Activated B cell treated with CpG ODN at 0.5 μM for 24 hours (primary cell): ENCODE measurements around the gene OXSM. TPM values are rescaled to one million over a fixed set of nuclear protein-coding genes. Genes with fewer than 3 reads are reported as not detected.

Experiments
- ATAC-seq: fragments of 200-7000 bp; cut with Tn5 transposase; one replicate; pipeline ENCODE4 v1.10.0; 2021; ENCODE audit warnings: low read depth, mild to moderate bottlenecking, moderate library complexity
- CTCF ChIA-PET: fragments of 350-600 bp; sonication (Branson Sonifier 250); formaldehyde crosslinking; loops from one replicate; lab custom pipeline; 2021; ENCODE audit warnings: antibody characterized with exemption; lab: Charles Lee
- POLR2A ChIA-PET: fragments of 350-600 bp; sonication (Branson Sonifier 250); formaldehyde crosslinking; loops from one replicate; lab custom pipeline; 2021; ENCODE audit warnings: antibody characterized with exemption; lab: Charles Lee
- DNase-seq: peaks from one replicate; pipeline ENCODE4 v3.0.0; 2022
- H3K27ac Mint-ChIP-seq: one replicate; pipeline ENCODE4 v1.8.0; 2020; ENCODE audit warnings: mixed read lengths
- H3K27me3 Mint-ChIP-seq: one replicate; pipeline ENCODE4 v1.8.0; 2021; ENCODE audit warnings: mixed read lengths
- H3K36me3 Mint-ChIP-seq: one replicate; pipeline ENCODE4 v1.8.0; 2021; ENCODE audit warnings: low read depth, mixed read lengths
- H3K4me1 Mint-ChIP-seq: one replicate; pipeline ENCODE4 v1.8.0; 2021; ENCODE audit warnings: mixed read lengths
- H3K4me3 Mint-ChIP-seq: one replicate; pipeline ENCODE4 v1.8.0; 2020; ENCODE audit warnings: mild to moderate bottlenecking, mixed read lengths
- H3K9me3 Mint-ChIP-seq: one replicate; pipeline ENCODE4 v1.8.0; 2020; ENCODE audit warnings: mixed read lengths
- CTCF ChIP-seq: fragments of 200-600 bp; IDR thresholded peaks from one replicate; pipeline ENCODE4 v1.8.0; 2022; ENCODE audit warnings: antibody characterized with exemption, mild to moderate bottlenecking
- intact Hi-C: fragments of 100-400 bp; cut with micrococcal nuclease; formaldehyde crosslinking; loops from one replicate; pipeline ENCODE4 v1.15.1; 2024
- total RNA-seq: library from RNA; stranded (reverse); gene quantifications from 2 replicates; pipeline ENCODE4 v1.2.3, GENCODE V29; 2022

Gene OXSM
- total RNA-seq, 1 donor from 2014 or later: 12.6 TPM

DNA sequence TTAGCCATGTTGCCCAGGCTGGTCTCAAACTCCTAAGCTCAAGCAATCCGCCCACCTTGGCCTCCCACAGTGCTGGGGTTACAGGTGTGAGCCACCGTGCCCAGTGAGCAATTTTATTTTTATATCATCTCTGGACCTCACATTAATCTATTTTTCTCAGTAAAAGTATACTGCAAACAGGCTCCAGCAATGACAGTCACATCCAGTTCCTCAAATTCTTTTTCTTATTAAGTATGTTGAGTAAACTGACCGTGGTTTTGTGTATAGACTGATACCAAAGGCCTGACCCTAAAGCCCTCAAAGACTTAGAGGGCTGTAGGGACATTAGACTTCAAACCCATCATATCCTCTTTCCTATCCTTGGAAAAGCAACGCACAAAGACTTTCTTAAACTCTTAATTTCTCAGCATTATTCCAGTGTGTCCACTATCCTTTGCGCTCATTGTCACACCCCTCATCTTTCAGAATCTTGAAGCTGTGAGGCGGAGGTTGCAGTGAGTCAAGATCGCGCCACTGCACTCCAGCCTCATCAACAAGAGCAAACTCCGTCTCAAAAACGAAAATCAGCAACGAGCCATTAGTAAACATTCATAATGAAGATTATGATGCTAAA, 8.6 kb upstream of the OXSM start:
- no peaks in the 10 kb centered on the region for H3K27me3 Mint-ChIP-seq
- no peak for TF ChIP-seq CTCF
- H3K27ac Mint-ChIP-seq: peak overlapping the region; percentile 97
- H3K4me1 Mint-ChIP-seq: peaks cover 58% of the 10 kb centered on the region
- H3K9me3 Mint-ChIP-seq: no peaks in the 10 kb centered on the region
- POLR2A ChIA-PET: interaction anchor here (0.7 to 2.6 kb wide), 7 partner anchors 9 to 147 kb away, joined by 3 to 34 read pairs (median 5); partner anchors contain the start of gene OXSM
- no peak for ATAC-seq
- DNase-seq: no peak
- peaks cover 39% of the 10 kb centered on the region for H3K36me3 Mint-ChIP-seq
- CTCF ChIA-PET: interaction anchor here (0.7 to 1.1 kb wide), 2 partner anchors 74 to 133 kb away, joined by 3 to 4 read pairs; no protein-coding TSS in a partner anchor
- intact Hi-C loops: loop anchor here (1.0 to 10.0 kb wide), 3 partner anchors 9 to 1286 kb away; partner anchors contain the start of genes OXSM and THRB
- H3K4me3 Mint-ChIP-seq: peak overlapping the region; percentile 86

DNA sequence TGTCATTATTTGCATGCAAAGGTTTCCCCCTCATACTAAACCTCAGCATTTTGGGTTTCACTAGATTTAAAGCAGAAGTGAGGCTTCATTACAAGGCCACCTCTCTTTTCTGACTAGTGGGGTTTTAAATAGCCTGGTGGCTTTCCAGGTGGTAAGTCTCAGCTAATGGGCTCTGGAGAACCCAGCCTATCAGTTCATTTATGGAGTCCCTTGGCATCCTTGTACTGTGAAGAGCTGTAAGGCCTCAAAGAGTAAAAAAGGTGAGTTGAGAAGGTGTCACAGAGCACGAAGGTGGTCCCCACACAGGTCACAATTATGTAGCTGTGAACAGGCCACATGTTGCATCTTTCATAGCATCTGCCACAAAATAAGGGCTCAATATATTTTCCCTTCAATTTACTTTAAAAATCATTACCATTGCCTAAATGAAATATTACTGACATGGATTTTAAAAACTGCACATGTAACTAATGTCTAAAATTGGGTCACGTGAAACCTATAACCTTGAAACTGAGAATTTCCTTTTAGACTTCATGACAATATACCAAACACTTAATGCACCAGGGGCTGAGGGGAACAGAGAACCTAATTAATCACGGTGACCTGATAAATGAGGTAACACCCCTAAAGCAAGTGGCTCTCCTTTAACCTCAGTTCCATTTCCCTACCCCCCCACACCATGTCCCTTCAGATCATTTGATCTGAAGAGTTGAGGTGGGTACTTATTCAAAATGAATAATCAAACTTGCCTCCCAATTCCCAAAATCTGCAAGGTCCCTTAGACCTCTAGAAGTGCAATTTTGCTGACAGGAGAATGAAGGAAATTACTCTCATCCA, 7.9 kb upstream of the OXSM start:
- Mint-ChIP-seq H3K27ac (peak overlapping the region; percentile 97), H3K36me3 (peaks cover 32% of the 10 kb centered on the region), H3K4me3 (peak overlapping the region; percentile 86), H3K4me1 (peaks cover 52% of the 10 kb centered on the region), H3K9me3 (no peaks in the 10 kb centered on the region), H3K27me3 (no peaks in the 10 kb centered on the region)
- CTCF ChIA-PET: interaction anchor here (0.7 kb wide), 1 partner anchor 134 kb away, joined by 3 read pairs; no protein-coding TSS in a partner anchor
- no peak for DNase-seq
- ATAC-seq: peak; percentile 40
- POLR2A ChIA-PET: interaction anchor here (0.7 to 2.6 kb wide), 7 partner anchors 8 to 148 kb away, joined by 3 to 34 read pairs (median 5); partner anchors contain the start of gene OXSM
- intact Hi-C loops: loop anchor here (1.0 to 10.0 kb wide), 4 partner anchors 8 to 1837 kb away; partner anchors contain the start of genes NR1D2, OXSM and THRB
- TF ChIP-seq CTCF: no peak

GRCh38 chr3:25782636-25782937, 7.3 kb upstream of the OXSM start:
- intact Hi-C loops: loop anchor here (1.0 to 10.0 kb wide), 2 partner anchors 1288 to 1837 kb away; partner anchors contain the start of genes NR1D2 and THRB
- peak overlapping the region; percentile 86 for H3K4me3 Mint-ChIP-seq
- ATAC-seq (no peak), DNase-seq (no peak)
- H3K36me3 Mint-ChIP-seq: peaks cover 27% of the 10 kb centered on the region
- H3K27me3 Mint-ChIP-seq: no peaks in the 10 kb centered on the region
- H3K9me3 Mint-ChIP-seq: no peaks in the 10 kb centered on the region
- POLR2A ChIA-PET: interaction anchor here (1.0 to 2.2 kb wide), 5 partner anchors 8 to 122 kb away, joined by 8 to 40 read pairs (median 10); no protein-coding TSS in a partner anchor
- CTCF ChIA-PET: interaction anchor here (1.5 to 1.9 kb wide), 2 partner anchors 74 to 134 kb away, joined by 3 to 10 read pairs; no protein-coding TSS in a partner anchor
- peaks cover 49% of the 10 kb centered on the region for H3K4me1 Mint-ChIP-seq
- peak overlapping the region; percentile 97 for H3K27ac Mint-ChIP-seq
- TF ChIP-seq CTCF: no peak

DNA sequence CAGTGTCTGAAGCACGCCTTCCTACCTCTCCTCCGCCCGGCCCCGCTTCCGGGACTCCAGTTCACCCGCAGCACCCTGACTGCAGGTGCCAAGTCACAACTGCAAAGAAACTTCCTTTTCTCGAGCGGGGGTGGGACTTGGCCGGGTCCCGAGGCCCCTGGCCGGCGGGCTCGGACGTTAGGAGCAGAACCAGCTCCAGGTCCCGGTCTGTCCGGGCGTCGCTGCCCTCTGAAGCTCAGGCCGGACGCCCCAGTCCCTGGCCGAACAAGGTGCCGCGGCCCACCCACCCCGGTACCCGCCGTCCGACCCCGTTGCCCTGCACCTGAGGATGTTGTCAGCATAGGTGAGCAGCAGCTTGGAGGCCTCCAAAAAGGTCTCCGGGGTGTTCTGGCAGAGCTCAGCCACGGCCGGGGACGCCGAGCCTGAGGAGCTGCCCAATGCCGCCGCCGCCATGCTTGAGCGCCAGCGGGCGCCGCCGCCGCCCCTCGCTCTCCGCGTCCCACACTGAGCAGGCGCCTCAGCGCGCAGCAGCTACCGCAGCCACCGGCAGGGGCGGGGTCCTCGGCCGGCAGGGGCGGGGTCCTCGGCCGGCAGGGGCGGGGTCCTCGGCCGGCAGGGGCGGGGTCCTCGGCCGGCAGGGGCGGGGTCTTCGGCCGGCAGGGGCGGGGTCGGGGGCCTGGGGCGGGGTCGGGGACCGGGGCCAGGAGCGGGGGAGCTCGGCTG, 6.8 kb upstream of the OXSM start, which contains the start of gene NGLY1:
TSS of gene NGLY1 (minus strand) at position 506 of the 723 bp plus-strand sequence. CDS start at position 453, 53 bp downstream.
- Mint-ChIP-seq H3K27ac (peak within 1 kb of the TSS; percentile 97), H3K4me1 (peaks cover 48% of the 10 kb centered on the region)

More for the DNA sequence above, 6.8 kb upstream of the OXSM start, which contains the start of gene NGLY1:
- Mint-ChIP-seq H3K4me3 (peak within 1 kb of the TSS; percentile 87), H3K36me3 (peaks cover 22% of the 10 kb centered on the region), H3K27me3 (no peaks in the 10 kb centered on the region), H3K9me3 (no peaks in the 10 kb centered on the region)
- ATAC-seq (peak; percentile 79), DNase-seq (peak; percentile 78)
- TF ChIP-seq CTCF: no peak
- intact Hi-C loops: loop anchor here (1.0 to 10.0 kb wide), 4 partner anchors 74 to 1838 kb away; partner anchors contain the start of genes NR1D2 and THRB
- ChIA-PET CTCF (interaction anchor here (1.5 to 1.9 kb wide), 2 partner anchors 74 to 134 kb away, joined by 3 to 10 read pairs; no protein-coding TSS in a partner anchor), POLR2A (interaction anchor here (0.5 to 2.2 kb wide), 15 partner anchors 9 to 1866 kb away, joined by 3 to 40 read pairs (median 7); partner anchors contain the start of genes NKIRAS1, RPL15 and TOP2B)
